ENCODE data around the gene STRAP.
A peak's percentile ranks its signal among the peaks of the same experiment; 100 is the strongest.

GRCh38 chr12:15856097-15856982 is 25.8 kb upstream of the STRAP start:
- peak; percentile 91 for TF ChIP-seq CTCF (IDR thresholded peaks at IDR 0.05)
- no peak for TF ChIP-seq EZH2 (IDR thresholded peaks at IDR 0.05; ENCODE audit: borderline replicate concordance, insufficient read depth, low read depth, low read length, poor library complexity, severe bottlenecking)

Measured in B cell (primary cell).